Measurements from ENCODE around the gene PLEKHG4B.

DNA sequence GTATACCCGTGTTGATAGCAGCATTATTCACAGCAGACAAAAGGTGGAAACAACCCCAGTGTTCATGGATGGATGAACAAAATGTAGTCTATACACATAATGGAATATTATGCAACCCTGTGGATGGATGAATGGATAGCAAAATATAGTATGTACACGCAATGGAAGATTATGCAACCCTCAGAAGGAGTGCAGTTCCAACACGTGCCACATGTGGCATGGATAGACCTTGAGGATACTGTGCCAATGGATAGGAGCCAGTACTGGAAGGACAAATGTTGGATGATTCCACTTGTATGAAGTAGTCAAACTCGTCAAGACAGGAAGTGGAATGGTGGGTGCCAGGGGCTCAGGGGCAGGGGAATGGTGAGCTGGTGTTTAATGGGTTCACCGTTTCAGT is 44.9 kb downstream of the PLEKHG4B start:
- TF ChIP-seq, protein P1, sequence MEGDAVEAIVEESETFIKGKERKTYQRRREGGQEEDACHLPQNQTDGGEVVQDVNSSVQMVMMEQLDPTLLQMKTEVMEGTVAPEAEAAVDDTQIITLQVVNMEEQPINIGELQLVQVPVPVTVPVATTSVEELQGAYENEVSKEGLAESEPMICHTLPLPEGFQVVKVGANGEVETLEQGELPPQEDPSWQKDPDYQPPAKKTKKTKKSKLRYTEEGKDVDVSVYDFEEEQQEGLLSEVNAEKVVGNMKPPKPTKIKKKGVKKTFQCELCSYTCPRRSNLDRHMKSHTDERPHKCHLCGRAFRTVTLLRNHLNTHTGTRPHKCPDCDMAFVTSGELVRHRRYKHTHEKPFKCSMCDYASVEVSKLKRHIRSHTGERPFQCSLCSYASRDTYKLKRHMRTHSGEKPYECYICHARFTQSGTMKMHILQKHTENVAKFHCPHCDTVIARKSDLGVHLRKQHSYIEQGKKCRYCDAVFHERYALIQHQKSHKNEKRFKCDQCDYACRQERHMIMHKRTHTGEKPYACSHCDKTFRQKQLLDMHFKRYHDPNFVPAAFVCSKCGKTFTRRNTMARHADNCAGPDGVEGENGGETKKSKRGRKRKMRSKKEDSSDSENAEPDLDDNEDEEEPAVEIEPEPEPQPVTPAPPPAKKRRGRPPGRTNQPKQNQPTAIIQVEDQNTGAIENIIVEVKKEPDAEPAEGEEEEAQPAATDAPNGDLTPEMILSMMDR (IDR thresholded peaks at IDR 0.05 in 2 of 3, conservative IDR thresholded peaks at IDR 0.05 in 1 of 3; ENCODE audit: borderline replicate concordance in 1 of 3, insufficient read depth in 1 of 3, low read depth in 2 of 3, low read length in 2 of 3) = peak in 2 of 3 experiments; percentile 27 to 40; a peak in 3 of 6 replicates
- TF ChIP-seq MAX (IDR thresholded peaks at IDR 0.05) (peak; percentile 48; the same call in 1 of the 2 replicates), EZH2 (IDR thresholded peaks at IDR 0.05) (no peak), EZH2phosphoT487 (IDR thresholded peaks at IDR 0.05; ENCODE audit: borderline replicate concordance) (no peak), POLR2AphosphoS5 (IDR thresholded peaks at IDR 0.05; ENCODE audit: low read depth, low read length) (no peak), POLR2A (IDR thresholded peaks at IDR 0.05; ENCODE audit: borderline replicate concordance, extremely low read depth, insufficient read depth, insufficient read length) (no peak), CBX3 (IDR thresholded peaks at IDR 0.05; ENCODE audit: low read depth) (no peak), EGR1 (IDR thresholded peaks at IDR 0.05; ENCODE audit: low read depth) (no peak), CEBPB (IDR thresholded peaks at IDR 0.05; ENCODE audit: low read depth) (peak; percentile 54; the same call in 1 of the 2 replicates)
- TF ChIP-seq, protein P2, sequence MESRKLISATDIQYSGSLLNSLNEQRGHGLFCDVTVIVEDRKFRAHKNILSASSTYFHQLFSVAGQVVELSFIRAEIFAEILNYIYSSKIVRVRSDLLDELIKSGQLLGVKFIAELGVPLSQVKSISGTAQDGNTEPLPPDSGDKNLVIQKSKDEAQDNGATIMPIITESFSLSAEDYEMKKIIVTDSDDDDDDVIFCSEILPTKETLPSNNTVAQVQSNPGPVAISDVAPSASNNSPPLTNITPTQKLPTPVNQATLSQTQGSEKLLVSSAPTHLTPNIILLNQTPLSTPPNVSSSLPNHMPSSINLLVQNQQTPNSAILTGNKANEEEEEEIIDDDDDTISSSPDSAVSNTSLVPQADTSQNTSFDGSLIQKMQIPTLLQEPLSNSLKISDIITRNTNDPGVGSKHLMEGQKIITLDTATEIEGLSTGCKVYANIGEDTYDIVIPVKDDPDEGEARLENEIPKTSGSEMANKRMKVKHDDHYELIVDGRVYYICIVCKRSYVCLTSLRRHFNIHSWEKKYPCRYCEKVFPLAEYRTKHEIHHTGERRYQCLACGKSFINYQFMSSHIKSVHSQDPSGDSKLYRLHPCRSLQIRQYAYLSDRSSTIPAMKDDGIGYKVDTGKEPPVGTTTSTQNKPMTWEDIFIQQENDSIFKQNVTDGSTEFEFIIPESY (IDR thresholded peaks at IDR 0.05; ENCODE audit: extremely low read depth, insufficient replicate concordance, low read length) = no peak
- TF ChIP-seq, protein P3, sequence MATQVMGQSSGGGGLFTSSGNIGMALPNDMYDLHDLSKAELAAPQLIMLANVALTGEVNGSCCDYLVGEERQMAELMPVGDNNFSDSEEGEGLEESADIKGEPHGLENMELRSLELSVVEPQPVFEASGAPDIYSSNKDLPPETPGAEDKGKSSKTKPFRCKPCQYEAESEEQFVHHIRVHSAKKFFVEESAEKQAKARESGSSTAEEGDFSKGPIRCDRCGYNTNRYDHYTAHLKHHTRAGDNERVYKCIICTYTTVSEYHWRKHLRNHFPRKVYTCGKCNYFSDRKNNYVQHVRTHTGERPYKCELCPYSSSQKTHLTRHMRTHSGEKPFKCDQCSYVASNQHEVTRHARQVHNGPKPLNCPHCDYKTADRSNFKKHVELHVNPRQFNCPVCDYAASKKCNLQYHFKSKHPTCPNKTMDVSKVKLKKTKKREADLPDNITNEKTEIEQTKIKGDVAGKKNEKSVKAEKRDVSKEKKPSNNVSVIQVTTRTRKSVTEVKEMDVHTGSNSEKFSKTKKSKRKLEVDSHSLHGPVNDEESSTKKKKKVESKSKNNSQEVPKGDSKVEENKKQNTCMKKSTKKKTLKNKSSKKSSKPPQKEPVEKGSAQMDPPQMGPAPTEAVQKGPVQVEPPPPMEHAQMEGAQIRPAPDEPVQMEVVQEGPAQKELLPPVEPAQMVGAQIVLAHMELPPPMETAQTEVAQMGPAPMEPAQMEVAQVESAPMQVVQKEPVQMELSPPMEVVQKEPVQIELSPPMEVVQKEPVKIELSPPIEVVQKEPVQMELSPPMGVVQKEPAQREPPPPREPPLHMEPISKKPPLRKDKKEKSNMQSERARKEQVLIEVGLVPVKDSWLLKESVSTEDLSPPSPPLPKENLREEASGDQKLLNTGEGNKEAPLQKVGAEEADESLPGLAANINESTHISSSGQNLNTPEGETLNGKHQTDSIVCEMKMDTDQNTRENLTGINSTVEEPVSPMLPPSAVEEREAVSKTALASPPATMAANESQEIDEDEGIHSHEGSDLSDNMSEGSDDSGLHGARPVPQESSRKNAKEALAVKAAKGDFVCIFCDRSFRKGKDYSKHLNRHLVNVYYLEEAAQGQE (IDR thresholded peaks at IDR 0.05; ENCODE audit: low read depth) = no peak

Measured in HCT116 (cell line).